Measurements from ENCODE around the gene TYMP. TPM values are rescaled to one million over a fixed set of nuclear protein-coding genes. Genes with fewer than 3 reads are reported as not detected.

Gene TYMP
- total and polyA plus RNA-seq, 2 donors (not counting 1 experiment from before 2014, with no cell fraction given) = 43.6 to 45.1 TPM

DNA sequence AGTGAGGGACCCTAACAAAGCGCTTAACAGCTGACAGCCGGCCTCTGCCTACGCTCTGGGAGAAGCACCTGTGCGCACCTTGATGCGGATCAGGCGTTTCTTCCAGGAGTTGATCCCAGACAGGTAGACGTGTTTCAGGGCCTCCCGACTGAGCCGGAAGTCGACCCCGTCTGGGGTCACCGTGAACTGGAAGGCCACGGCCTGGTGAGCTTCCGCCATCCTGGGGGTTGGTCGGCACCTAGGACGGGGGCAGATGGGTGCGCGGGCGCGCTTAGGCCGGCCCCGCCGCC, 47.8 kb upstream of the TYMP start:
- DNase-seq = no peak
- Mint-ChIP-seq H3K4me1 (peaks cover 20% of the 10 kb centered on the region), H3K9me3 (ENCODE audit: insufficient read depth) (no peaks in the 10 kb centered on the region), H3K27ac (no peak overlapping the region), H3K4me3 (no peak overlapping the region), H3K27me3 (no peaks in the 10 kb centered on the region)
- no peak for TF ChIP-seq EZH2 (IDR thresholded peaks at IDR 0.05; ENCODE audit: borderline replicate concordance, insufficient read depth, low read depth, low read length, poor library complexity, severe bottlenecking)
- TF ChIP-seq, protein P1, sequence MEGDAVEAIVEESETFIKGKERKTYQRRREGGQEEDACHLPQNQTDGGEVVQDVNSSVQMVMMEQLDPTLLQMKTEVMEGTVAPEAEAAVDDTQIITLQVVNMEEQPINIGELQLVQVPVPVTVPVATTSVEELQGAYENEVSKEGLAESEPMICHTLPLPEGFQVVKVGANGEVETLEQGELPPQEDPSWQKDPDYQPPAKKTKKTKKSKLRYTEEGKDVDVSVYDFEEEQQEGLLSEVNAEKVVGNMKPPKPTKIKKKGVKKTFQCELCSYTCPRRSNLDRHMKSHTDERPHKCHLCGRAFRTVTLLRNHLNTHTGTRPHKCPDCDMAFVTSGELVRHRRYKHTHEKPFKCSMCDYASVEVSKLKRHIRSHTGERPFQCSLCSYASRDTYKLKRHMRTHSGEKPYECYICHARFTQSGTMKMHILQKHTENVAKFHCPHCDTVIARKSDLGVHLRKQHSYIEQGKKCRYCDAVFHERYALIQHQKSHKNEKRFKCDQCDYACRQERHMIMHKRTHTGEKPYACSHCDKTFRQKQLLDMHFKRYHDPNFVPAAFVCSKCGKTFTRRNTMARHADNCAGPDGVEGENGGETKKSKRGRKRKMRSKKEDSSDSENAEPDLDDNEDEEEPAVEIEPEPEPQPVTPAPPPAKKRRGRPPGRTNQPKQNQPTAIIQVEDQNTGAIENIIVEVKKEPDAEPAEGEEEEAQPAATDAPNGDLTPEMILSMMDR (IDR thresholded peaks at IDR 0.05) = no peak
- Histone ChIP-seq H4K20me1 (ENCODE audit: control insufficient read depth, insufficient read depth, low read length, poor library complexity, severe bottlenecking) (peaks cover 25% of the 10 kb centered on the region), H2AFZ (ENCODE audit: insufficient read depth, low read depth, low read length, poor library complexity, severe bottlenecking) (no peak overlapping the region), H3K27me3 (replicated peaks in 1 of 4; ENCODE audit: control extremely low read depth in 1 of 4, control insufficient read depth in 3 of 4, insufficient read depth in 4 of 4, low read length in 3 of 4) (no peaks in the 10 kb centered on the region), H3K36me3 (replicated peaks in 1 of 2; ENCODE audit: control extremely low read depth in 1 of 2, control insufficient read depth in 1 of 2, extremely low read depth in 1 of 2, insufficient read depth in 2 of 2, low read length in 1 of 2) (peaks cover 0 to 21% of the 10 kb centered on the region in 2 experiments), H3K27ac (ENCODE audit: low read length in 2 of 2) (no peak overlapping the region), H3K9me3 (ENCODE audit: control extremely low read depth in 1 of 3, control insufficient read depth in 2 of 3, insufficient read depth in 1 of 3, low read length in 2 of 3) (no peaks in the 10 kb centered on the region), H3K9ac (ENCODE audit: low read length) (no peak overlapping the region), H3K79me2 (ENCODE audit: control insufficient read depth, insufficient read depth, low read length) (peaks cover 12% of the 10 kb centered on the region), H3K4me3 (ENCODE audit: control extremely low read depth in 1 of 5, extremely low read depth in 1 of 5, insufficient read depth in 1 of 5, low read depth in 2 of 5, low read length in 4 of 5) (no peak overlapping the region), H3K4me1 (ENCODE audit: control insufficient read depth in 2 of 2, insufficient read depth in 2 of 2, low read length in 2 of 2) (peaks cover 9 to 18% of the 10 kb centered on the region in 2 donors), H3K4me2 (replicated peaks; ENCODE audit: low read depth, low read length, poor library complexity, severe bottlenecking) (no peak overlapping the region)
- POLR2A ChIA-PET = interaction anchor here (1.5 kb wide), 1 partner anchor 12 kb away, joined by 3 read pairs; no protein-coding TSS in a partner anchor
- whole genome bisulfite sequencing (ENCODE audit: insufficient coverage) = 69% methylated on average over 23 of the region's 23 CpGs
- CTCF ChIA-PET = interaction anchor here (1.0 to 1.4 kb wide), 3 partner anchors 15 to 52 kb away, joined by 3 to 4 read pairs (median 3); partner anchors contain the start of genes SCO2 and SYCE3
- intact Hi-C loops (cut with micrococcal nuclease) = no loop called here
- no peak for ATAC-seq (ENCODE audit: low read depth)

DNA sequence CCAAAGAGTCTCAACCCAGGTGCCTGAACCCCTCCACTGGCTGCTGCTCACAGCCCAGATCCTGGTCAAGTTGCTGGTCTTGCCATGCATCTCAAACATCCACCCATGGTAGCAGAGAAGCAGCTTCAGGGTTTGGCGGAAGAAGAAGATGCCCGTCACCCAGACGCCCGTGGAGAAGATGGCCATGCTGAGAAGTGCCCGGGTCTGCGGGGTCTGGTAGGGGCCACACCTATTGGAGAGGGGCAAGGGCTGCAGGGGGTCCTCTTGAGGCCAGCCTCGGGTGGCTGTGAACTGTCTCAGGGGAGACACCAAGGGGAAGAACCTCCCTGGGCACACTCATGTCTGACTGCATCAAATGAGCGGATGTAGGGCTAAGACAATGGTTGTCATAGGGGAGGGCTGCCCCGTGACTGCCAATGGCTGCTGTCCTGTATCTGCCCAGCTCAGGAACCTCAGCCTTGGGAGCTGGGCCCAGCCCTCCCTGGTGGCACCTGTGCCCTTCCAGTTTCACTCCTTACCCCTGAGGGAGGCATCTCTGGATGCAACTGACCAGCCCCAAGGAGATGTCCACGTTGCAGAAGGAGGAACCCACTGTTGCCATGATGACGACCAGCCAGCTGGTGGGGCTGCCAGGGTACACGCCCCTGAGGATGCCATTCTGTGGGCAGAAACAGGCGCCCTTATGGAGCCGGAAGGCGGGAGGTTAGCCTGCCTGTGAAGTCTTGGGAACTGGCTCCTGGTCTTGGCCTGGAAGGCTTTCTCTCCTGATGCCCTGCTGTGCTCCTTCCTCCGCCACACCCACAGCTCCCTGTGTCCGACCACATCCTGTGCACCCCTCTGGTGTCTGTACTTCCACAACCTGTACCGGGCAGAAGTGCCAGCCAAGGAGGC, 47.2 kb upstream of the TYMP start:
- Histone ChIP-seq H2AFZ (ENCODE audit: insufficient read depth, low read depth, low read length, poor library complexity, severe bottlenecking) (no peak overlapping the region), H3K9ac (ENCODE audit: low read length) (no peak overlapping the region), H3K36me3 (replicated peaks in 1 of 2; ENCODE audit: control extremely low read depth in 1 of 2, control insufficient read depth in 1 of 2, extremely low read depth in 1 of 2, insufficient read depth in 2 of 2, low read length in 1 of 2) (peaks cover 0 to 21% of the 10 kb centered on the region in 2 experiments), H3K4me1 (ENCODE audit: control insufficient read depth in 2 of 2, insufficient read depth in 2 of 2, low read length in 2 of 2) (peaks cover 9 to 17% of the 10 kb centered on the region in 2 donors), H4K20me1 (ENCODE audit: control insufficient read depth, insufficient read depth, low read length, poor library complexity, severe bottlenecking) (peaks cover 24% of the 10 kb centered on the region), H3K9me3 (ENCODE audit: control extremely low read depth in 1 of 3, control insufficient read depth in 2 of 3, insufficient read depth in 1 of 3, low read length in 2 of 3) (no peaks in the 10 kb centered on the region), H3K27me3 (replicated peaks in 1 of 4; ENCODE audit: control extremely low read depth in 1 of 4, control insufficient read depth in 3 of 4, insufficient read depth in 4 of 4, low read length in 3 of 4) (no peaks in the 10 kb centered on the region), H3K79me2 (ENCODE audit: control insufficient read depth, insufficient read depth, low read length) (peaks cover 12% of the 10 kb centered on the region), H3K4me2 (replicated peaks; ENCODE audit: low read depth, low read length, poor library complexity, severe bottlenecking) (no peak overlapping the region), H3K4me3 (ENCODE audit: control extremely low read depth in 1 of 5, extremely low read depth in 1 of 5, insufficient read depth in 1 of 5, low read depth in 2 of 5, low read length in 4 of 5) (no peak overlapping the region), H3K27ac (ENCODE audit: low read length in 2 of 2) (no peak overlapping the region)
- Mint-ChIP-seq H3K9me3 (ENCODE audit: insufficient read depth) (no peaks in the 10 kb centered on the region), H3K4me3 (no peak overlapping the region), H3K4me1 (peaks cover 20% of the 10 kb centered on the region), H3K27me3 (no peaks in the 10 kb centered on the region), H3K27ac (no peak overlapping the region)
- intact Hi-C loops (cut with micrococcal nuclease) = no loop called here
- WGBS (ENCODE audit: insufficient coverage) = 82% methylated on average over 16 of the region's 18 CpGs
- no peak for ATAC-seq (ENCODE audit: low read depth)
- CTCF ChIA-PET = interaction anchor here (1.0 to 1.4 kb wide), 3 partner anchors 14 to 51 kb away, joined by 3 to 4 read pairs (median 3); partner anchors contain the start of genes SCO2 and SYCE3
- no peak for DNase-seq
- POLR2A ChIA-PET = interaction anchor here (1.4 to 1.5 kb wide), 2 partner anchors 11 to 14 kb away, joined by 3 to 4 read pairs; partner anchors contain the start of gene SYCE3
- no peak for TF ChIP-seq EZH2 (IDR thresholded peaks at IDR 0.05; ENCODE audit: borderline replicate concordance, insufficient read depth, low read depth, low read length, poor library complexity, severe bottlenecking)
- TF ChIP-seq, protein P1 (IDR thresholded peaks at IDR 0.05) = no peak

All from B cell (primary cell).